Osteoblast (primary cell): ENCODE data around the gene SLC7A6OS. TPM values are rescaled to one million over a fixed set of nuclear protein-coding genes. Genes with fewer than 3 reads are reported as not detected.

Source experiments
- DNase-seq: peaks from one replicate; pipeline ENCODE4 v3.0.0; 2011; ENCODE audit warnings: low spot score, mixed read lengths; ENCODE audit not compliant: insufficient read length; ENCODE audit errors: missing footprints
- H2AFZ ChIP-seq: 2 replicates; pipeline ENCODE4 v1.6.0; 2011; ENCODE audit warnings: mild to moderate bottlenecking, low read length
- H3K27ac ChIP-seq: 2 replicates; pipeline ENCODE4 v1.5.1; 2011; ENCODE audit warnings: mild to moderate bottlenecking, low read depth, low read length, moderate library complexity
- H3K27me3 ChIP-seq: 2 replicates; pipeline ENCODE4 v1.6.0; 2012; ENCODE audit warnings: mild to moderate bottlenecking, control low read depth, inconsistent platforms, low read length, moderate library complexity; ENCODE audit not compliant: insufficient read depth
- H3K36me3 ChIP-seq: 2 replicates; pipeline ENCODE4 v1.5.1; 2011; ENCODE audit warnings: mild to moderate bottlenecking, low read length, control low read depth, moderate library complexity; ENCODE audit not compliant: insufficient read depth
- H3K4me1 ChIP-seq: 2 replicates; pipeline ENCODE4 v1.5.1; 2011; ENCODE audit warnings: mild to moderate bottlenecking, low read length, control low read depth, moderate library complexity; ENCODE audit not compliant: insufficient read depth
- H3K4me2 ChIP-seq: 2 replicates; pipeline ENCODE4 v1.6.0; 2011; ENCODE audit warnings: mild to moderate bottlenecking, low read length; ENCODE audit not compliant: insufficient read depth
- H3K4me3 ChIP-seq: fragments of 200-600 bp; sonication (generic); 3 replicates; pipeline ENCODE4 v1.5.1; 2012; ENCODE audit warnings: mild to moderate bottlenecking, low read length, inconsistent platforms; ENCODE audit not compliant: insufficient read depth
- H3K79me2 ChIP-seq: 2 replicates; pipeline ENCODE4 v1.6.0; 2012; ENCODE audit warnings: mild to moderate bottlenecking, low read length, control low read depth, inconsistent platforms; ENCODE audit not compliant: insufficient read depth
- H3K9me3 ChIP-seq: 2 replicates; pipeline ENCODE4 v1.5.1; 2011; ENCODE audit warnings: low read depth, low read length, control low read depth
- H4K20me1 ChIP-seq: 2 replicates; pipeline ENCODE4 v1.6.0; 2012; ENCODE audit warnings: mild to moderate bottlenecking, low read length, control low read depth; ENCODE audit not compliant: insufficient read depth
- total RNA-seq: library from RNA; depleted of rRNA; stranded (reverse); fragments of >200 nt; gene quantifications from 2 replicates; pipeline ENCODE4 v1.2.3, GENCODE V29; 2012
- TF ChIP-seq, protein P1 (sequence below): IDR thresholded peaks from 2 replicates; pipeline ENCODE4 v1.5.1; 2011; ENCODE audit warnings: mild to moderate bottlenecking, low read depth, low read length, moderate library complexity; ENCODE audit errors: extremely low read depth

Gene SLC7A6OS
- total RNA-seq, 1 donor, result 12.3 TPM

DNA sequence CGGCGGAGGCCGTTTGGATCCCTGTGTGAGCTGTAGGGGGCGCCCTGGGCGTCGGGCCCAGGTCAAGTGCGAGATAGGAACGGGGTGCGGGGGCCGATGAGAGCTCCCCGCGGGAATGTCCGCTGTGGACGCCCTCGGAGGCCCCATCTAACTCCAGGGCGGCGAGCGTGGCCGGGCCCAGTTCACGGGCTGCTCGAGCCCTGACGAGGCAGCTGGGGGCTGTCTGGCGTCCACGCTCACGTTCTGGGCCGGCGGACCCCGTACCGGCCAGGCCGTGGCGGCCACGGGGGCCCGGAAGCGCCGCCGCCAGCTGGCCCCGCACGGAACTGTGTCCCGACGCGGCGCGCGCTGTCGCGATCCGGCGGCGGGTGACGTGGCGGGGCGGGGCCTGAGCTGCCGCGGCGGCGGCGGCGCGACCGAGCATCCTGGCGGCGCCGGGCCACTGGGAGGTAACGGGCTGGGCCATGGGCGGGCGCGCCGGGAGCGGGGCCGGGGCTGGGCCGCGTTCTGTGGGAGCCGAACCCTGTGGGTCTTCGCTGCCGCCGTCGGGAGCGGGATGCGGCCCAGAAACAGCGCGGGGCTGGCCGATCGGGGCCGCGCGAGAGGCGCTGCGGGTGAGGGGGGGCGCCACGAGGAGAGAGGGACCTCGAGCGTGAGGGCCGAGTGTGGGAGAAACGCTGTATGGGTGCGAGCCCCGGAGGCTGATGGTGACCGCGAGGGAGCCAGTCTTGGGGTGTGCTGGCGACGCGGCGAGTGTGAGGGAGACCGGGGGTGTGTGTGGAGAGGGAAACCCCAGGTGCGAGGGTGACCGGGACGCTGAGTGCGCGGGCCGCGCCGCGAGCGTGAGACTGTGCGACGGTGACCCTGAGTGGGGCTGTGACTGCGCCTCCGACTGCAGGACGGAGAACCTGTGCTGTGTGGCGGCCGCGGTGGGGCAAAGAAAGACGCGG lies 46.3 kb downstream of the SLC7A6OS start, which contains the start of gene SLC7A6:
Gene SLC7A6 (plus strand): TSS at position 399 of the 950 bp plus-strand sequence. CDS start 10,201 bp downstream, outside the sequence.
- H3K4me3 ChIP-seq, result peak within 1 kb of the TSS; percentile 83
- peak within 1 kb of the TSS; percentile 96 for H3K27ac ChIP-seq
- no peaks in the 10 kb centered on the region for H3K9me3 ChIP-seq
- peak; percentile 97 for DNase-seq
- TF ChIP-seq, protein P1, sequence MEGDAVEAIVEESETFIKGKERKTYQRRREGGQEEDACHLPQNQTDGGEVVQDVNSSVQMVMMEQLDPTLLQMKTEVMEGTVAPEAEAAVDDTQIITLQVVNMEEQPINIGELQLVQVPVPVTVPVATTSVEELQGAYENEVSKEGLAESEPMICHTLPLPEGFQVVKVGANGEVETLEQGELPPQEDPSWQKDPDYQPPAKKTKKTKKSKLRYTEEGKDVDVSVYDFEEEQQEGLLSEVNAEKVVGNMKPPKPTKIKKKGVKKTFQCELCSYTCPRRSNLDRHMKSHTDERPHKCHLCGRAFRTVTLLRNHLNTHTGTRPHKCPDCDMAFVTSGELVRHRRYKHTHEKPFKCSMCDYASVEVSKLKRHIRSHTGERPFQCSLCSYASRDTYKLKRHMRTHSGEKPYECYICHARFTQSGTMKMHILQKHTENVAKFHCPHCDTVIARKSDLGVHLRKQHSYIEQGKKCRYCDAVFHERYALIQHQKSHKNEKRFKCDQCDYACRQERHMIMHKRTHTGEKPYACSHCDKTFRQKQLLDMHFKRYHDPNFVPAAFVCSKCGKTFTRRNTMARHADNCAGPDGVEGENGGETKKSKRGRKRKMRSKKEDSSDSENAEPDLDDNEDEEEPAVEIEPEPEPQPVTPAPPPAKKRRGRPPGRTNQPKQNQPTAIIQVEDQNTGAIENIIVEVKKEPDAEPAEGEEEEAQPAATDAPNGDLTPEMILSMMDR, result peak; percentile 76
- H4K20me1 ChIP-seq, result peaks cover 22% of the 10 kb centered on the region
- peaks cover 20% of the 10 kb centered on the region for H3K36me3 ChIP-seq
- peak within 1 kb of the TSS; percentile 79 for H2AFZ ChIP-seq
- H3K4me1 ChIP-seq, result peaks cover 21% of the 10 kb centered on the region
- H3K27me3 ChIP-seq, result no peaks in the 10 kb centered on the region
- peaks cover 41% of the 10 kb centered on the region for H3K79me2 ChIP-seq
- H3K4me2 ChIP-seq, result peak within 1 kb of the TSS; percentile 94

DNA sequence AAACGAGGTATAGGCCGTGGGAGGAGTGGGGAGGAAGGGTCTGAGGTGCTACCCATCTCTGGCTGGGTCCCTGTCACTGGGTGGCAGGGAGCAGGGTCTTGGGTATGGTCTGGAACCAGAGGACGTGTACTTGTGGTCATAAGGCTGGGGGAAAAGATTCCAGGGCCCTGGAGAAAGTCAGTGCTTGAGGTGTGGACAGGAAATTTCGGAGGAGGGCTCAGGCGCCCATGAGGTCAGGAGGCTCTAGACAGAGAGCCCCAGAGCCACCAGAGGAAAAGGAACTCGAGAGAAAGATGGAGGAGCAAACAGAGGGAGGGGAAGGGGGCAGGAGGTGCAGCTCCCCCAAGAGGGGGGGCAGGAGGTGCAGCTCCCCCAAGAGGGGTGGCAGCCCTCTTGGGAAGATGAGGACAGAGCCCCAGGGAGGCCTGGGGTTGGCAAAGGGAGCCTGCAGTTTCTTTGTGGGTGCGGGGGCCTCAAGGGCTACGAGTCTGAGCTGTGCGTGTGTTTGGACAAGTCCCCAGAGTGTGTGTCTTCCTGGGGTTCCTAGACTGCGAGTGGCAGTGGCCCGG lies 47.1 kb downstream of the SLC7A6OS start:
- Histone ChIP-seq H3K36me3 (peaks cover 27% of the 10 kb centered on the region), H4K20me1 (peaks cover 16% of the 10 kb centered on the region), H3K4me2 (peak overlapping the region; percentile 68), H3K4me1 (peaks cover 22% of the 10 kb centered on the region), H3K27me3 (no peaks in the 10 kb centered on the region), H3K4me3 (peak overlapping the region; percentile 83), H2AFZ (peak overlapping the region; percentile 74), H3K9me3 (no peaks in the 10 kb centered on the region), H3K27ac (peak overlapping the region; percentile 96), H3K79me2 (peaks cover 33% of the 10 kb centered on the region)
- TF ChIP-seq, protein P1, result no peak
- no peak for DNase-seq

DNA sequence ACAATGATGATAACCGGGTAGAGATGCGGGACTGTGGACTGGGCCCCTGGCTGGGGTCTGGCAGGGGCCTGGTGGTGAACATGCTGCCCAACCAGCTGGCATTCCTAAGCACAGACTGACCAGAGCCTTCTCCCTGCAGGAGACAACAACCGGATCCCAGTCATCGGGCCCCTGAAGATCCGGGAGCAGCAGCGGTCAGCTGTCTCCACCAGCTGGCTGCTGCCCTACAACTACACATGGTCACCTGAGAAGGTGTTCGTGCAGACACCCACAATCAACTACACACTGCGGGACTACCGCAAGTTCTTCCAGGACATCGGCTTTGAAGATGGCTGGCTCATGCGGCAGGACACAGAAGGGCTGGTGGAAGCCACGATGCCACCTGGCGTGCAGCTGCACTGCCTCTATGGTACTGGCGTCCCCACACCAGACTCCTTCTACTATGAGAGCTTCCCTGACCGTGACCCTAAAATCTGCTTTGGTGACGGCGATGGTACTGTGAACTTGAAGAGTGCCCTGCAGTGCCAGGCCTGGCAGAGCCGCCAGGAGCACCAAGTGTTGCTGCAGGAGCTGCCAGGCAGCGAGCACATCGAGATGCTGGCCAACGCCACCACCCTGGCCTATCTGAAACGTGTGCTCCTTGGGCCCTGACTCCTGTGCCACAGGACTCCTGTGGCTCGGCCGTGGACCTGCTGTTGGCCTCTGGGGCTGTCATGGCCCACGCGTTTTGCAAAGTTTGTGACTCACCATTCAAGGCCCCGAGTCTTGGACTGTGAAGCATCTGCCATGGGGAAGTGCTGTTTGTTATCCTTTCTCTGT lies 51.5 kb downstream of the SLC7A6OS start:
- Histone ChIP-seq H3K27me3 (no peaks in the 10 kb centered on the region), H3K27ac (no peak overlapping the region), H3K36me3 (peaks cover 36% of the 10 kb centered on the region), H2AFZ (no peak overlapping the region), H4K20me1 (no peaks in the 10 kb centered on the region), H3K4me1 (peaks cover 17% of the 10 kb centered on the region), H3K4me3 (no peak overlapping the region), H3K4me2 (no peak overlapping the region), H3K9me3 (no peaks in the 10 kb centered on the region), H3K79me2 (no peaks in the 10 kb centered on the region)
- TF ChIP-seq, protein P1, result no peak
- DNase-seq, result peak; percentile 89
